CD14-positive monocyte (primary cell): ENCODE measurements around the gene NANOGP8. TPM values are rescaled to one million over a fixed set of nuclear protein-coding genes. Genes with fewer than 3 reads are reported as not detected.

Source experiments
- DNase-seq, 3 donors: peaks; one replicate each; pipeline ENCODE4 v3.0.0-alpha.2; 2011 to 2022
- H2AFZ ChIP-seq: 2 replicates; pipeline ENCODE4 v1.6.0; 2012; ENCODE audit warnings: mild to moderate bottlenecking, low read depth, low read length, inconsistent platforms; ENCODE audit not compliant: insufficient read depth, poor library complexity, severe bottlenecking
- H3K27ac ChIP-seq, 2 donors: 1 replicate in 1 of 2; 2 replicates in 1 of 2; pipeline ENCODE4 v1.5.1; 2012 to 2013; ENCODE audit warnings: low read length in 2 of 2, control low read depth in 1 of 2, inconsistent platforms in 1 of 2, low read depth in 1 of 2, mild to moderate bottlenecking in 1 of 2
- H3K27me3 ChIP-seq, 2 donors: one replicate each; pipeline versions ENCODE4 v1.6.0 to v1.6.1; 2011 to 2013; ENCODE audit warnings: low read length in 2 of 2; ENCODE audit not compliant: control insufficient read depth in 2 of 2, insufficient read depth in 2 of 2
- H3K36me3 ChIP-seq, 2 donors: replicated peaks in 1 of 2; 1 replicate in 1 of 2; 2 replicates in 1 of 2; pipeline versions ENCODE4 v1.5.1 to v1.6.1; 2012 to 2013; ENCODE audit warnings: low read length in 2 of 2, control low read depth in 1 of 2, inconsistent platforms in 1 of 2, mild to moderate bottlenecking in 1 of 2; ENCODE audit not compliant: insufficient read depth in 2 of 2, control insufficient read depth in 1 of 2
- H3K4me1 ChIP-seq, 2 donors: 1 replicate in 1 of 2; 2 replicates in 1 of 2; pipeline versions ENCODE4 v1.5.1 to v1.6.1; 2012 to 2013; ENCODE audit warnings: low read length in 2 of 2, control low read depth in 1 of 2, inconsistent platforms in 1 of 2, mild to moderate bottlenecking in 1 of 2, moderate library complexity in 1 of 2; ENCODE audit not compliant: insufficient read depth in 2 of 2, control insufficient read depth in 1 of 2
- H3K4me2 ChIP-seq: replicated peaks from 2 replicates; pipeline ENCODE3; 2012; ENCODE audit warnings: low read length, moderate library complexity, mild to moderate bottlenecking; ENCODE audit not compliant: poor library complexity, severe bottlenecking; ENCODE audit errors: extremely low read depth
- H3K4me3 ChIP-seq, 3 experiments: fragments of 200-600 bp in 1 of 3; sonication (generic) in 1 of 3; replicated peaks in 1 of 3; 1 replicate in 2 of 3; 2 replicates in 1 of 3; pipeline ENCODE4 v1.5.1; 2011 to 2013; ENCODE audit warnings: low read length in 3 of 3, mild to moderate bottlenecking in 3 of 3, control low read depth in 2 of 3, low read depth in 2 of 3, inconsistent platforms in 1 of 3, moderate library complexity in 1 of 3
- H3K79me2 ChIP-seq: 2 replicates; pipeline ENCODE4 v1.6.0; 2012; ENCODE audit warnings: mild to moderate bottlenecking, control low read depth, inconsistent platforms, low read length, moderate library complexity; ENCODE audit not compliant: insufficient read depth
- H3K9ac ChIP-seq: 2 replicates; pipeline ENCODE4 v1.6.0; 2017; ENCODE audit warnings: low read length, mild to moderate bottlenecking; ENCODE audit not compliant: insufficient read depth, poor library complexity, severe bottlenecking
- H3K9me3 ChIP-seq, 2 donors: replicated peaks in 1 of 2; 1 replicate in 1 of 2; 2 replicates in 1 of 2; pipeline versions ENCODE4 v1.5.1 to v1.6.1; 2012 to 2013; ENCODE audit warnings: low read length in 2 of 2, control low read depth in 1 of 2; ENCODE audit not compliant: control insufficient read depth in 1 of 2, insufficient read depth in 1 of 2
- H4K20me1 ChIP-seq: 2 replicates; pipeline ENCODE4 v1.6.0; 2012; ENCODE audit warnings: mild to moderate bottlenecking, low read length, control low read depth, moderate library complexity; ENCODE audit not compliant: insufficient read depth
- H3K27ac Mint-ChIP-seq, 7 donors: one replicate each; pipeline ENCODE4 v1.8.0; 2020; ENCODE audit warnings: mild to moderate bottlenecking in 7 of 7, mixed read lengths in 7 of 7, moderate library complexity in 6 of 7, inconsistent platforms in 2 of 7
- H3K27me3 Mint-ChIP-seq, 3 donors: one replicate each; pipeline ENCODE4 v1.8.0; 2021 to 2022; ENCODE audit warnings: low read depth in 3 of 3, mild to moderate bottlenecking in 3 of 3, mixed read lengths in 3 of 3, moderate library complexity in 3 of 3, inconsistent platforms in 1 of 3
- H3K36me3 Mint-ChIP-seq, 2 donors: one replicate each; pipeline ENCODE4 v1.8.0; 2020; ENCODE audit warnings: mixed read lengths in 2 of 2, inconsistent platforms in 1 of 2, mild to moderate bottlenecking in 1 of 2
- H3K4me1 Mint-ChIP-seq: one replicate; pipeline ENCODE4 v1.8.0; 2020; ENCODE audit warnings: mild to moderate bottlenecking, mixed read lengths
- H3K4me3 Mint-ChIP-seq, 2 donors: one replicate each; pipeline ENCODE4 v1.8.0; 2020; ENCODE audit warnings: mild to moderate bottlenecking in 2 of 2, mixed read lengths in 2 of 2, moderate library complexity in 1 of 2
- H3K9me3 Mint-ChIP-seq, 7 donors: one replicate each; pipeline ENCODE4 v1.8.0; 2020 to 2022; ENCODE audit warnings: mixed read lengths in 7 of 7, mild to moderate bottlenecking in 6 of 7, moderate library complexity in 6 of 7, inconsistent platforms in 2 of 7
- WGBS: methylation state at CpG from one replicate; pipeline ENCODE4 v1.1.5; 2013; ENCODE audit warnings: missing lambda C conversion rate; ENCODE audit not compliant: insufficient coverage; 5-methylcytosine and 5-hydroxymethylcytosine counted together
- intact Hi-C, 2 donors: fragments of 100-400 bp; cut with micrococcal nuclease; formaldehyde crosslinking; loops; one replicate each; pipeline versions ENCODE4 v1.15.0 to v1.15.1; 2023
- polyA plus RNA-seq, 3 donors: library from polyadenylated mRNA; depleted of rRNA in 1 of 3; unstranded in 2 of 3; stranded (reverse) in 1 of 3; fragments of 300-500 nt in 2 of 3; fragments of >200 nt in 1 of 3; fragmentation: Illumina TruSeq in 2 of 3; gene quantifications; 1 replicate in 2 of 3; 2 replicates in 1 of 3; pipeline ENCODE4 v1.2.3, GENCODE V29; 2012 to 2021
- TF ChIP-seq, protein P1 (sequence below): fragments of 200-600 bp; IDR thresholded peaks from one replicate; pipeline ENCODE4 v1.8.0; 2022; ENCODE audit warnings: antibody characterized with exemption, mild to moderate bottlenecking

Gene NANOGP8
- polyA plus RNA-seq, 3 donors: not detected

DNA sequence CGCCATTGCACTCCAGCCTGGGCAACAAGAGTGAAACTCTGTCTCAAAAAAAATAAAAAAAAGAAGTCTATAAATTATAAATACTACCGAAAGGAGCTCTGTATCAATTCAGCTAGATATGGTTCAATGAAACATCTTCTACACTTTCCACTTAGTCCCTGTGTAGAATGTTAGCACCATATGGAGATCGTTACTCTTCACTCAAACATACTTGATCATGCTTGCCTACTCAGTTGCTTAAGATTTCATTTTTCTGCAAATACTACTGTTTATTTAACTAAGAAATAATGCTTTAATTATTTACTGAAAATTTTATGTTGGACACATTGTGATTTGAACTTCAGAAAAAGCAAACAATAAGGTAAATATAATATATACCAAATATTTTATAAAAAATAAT lies 17.1 kb upstream of the NANOGP8 start:
- intact Hi-C loops: no loop called here
- TF ChIP-seq, protein P1, sequence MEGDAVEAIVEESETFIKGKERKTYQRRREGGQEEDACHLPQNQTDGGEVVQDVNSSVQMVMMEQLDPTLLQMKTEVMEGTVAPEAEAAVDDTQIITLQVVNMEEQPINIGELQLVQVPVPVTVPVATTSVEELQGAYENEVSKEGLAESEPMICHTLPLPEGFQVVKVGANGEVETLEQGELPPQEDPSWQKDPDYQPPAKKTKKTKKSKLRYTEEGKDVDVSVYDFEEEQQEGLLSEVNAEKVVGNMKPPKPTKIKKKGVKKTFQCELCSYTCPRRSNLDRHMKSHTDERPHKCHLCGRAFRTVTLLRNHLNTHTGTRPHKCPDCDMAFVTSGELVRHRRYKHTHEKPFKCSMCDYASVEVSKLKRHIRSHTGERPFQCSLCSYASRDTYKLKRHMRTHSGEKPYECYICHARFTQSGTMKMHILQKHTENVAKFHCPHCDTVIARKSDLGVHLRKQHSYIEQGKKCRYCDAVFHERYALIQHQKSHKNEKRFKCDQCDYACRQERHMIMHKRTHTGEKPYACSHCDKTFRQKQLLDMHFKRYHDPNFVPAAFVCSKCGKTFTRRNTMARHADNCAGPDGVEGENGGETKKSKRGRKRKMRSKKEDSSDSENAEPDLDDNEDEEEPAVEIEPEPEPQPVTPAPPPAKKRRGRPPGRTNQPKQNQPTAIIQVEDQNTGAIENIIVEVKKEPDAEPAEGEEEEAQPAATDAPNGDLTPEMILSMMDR: no peak
- Histone ChIP-seq H3K27ac (no peak overlapping the region), H4K20me1 (no peaks in the 10 kb centered on the region), H3K4me3 (no peak overlapping the region), H3K79me2 (no peaks in the 10 kb centered on the region), H2AFZ (no peak overlapping the region), H3K4me2 (no peak overlapping the region), H3K36me3 (no peaks in the 10 kb centered on the region), H3K27me3 (no peaks in the 10 kb centered on the region), H3K4me1 (no peaks in the 10 kb centered on the region), H3K9me3 (no peaks in the 10 kb centered on the region), H3K9ac (no peak overlapping the region)
- Mint-ChIP-seq H3K27me3 (peaks cover 0 to 2% (median 0%) of the 10 kb centered on the region in 3 donors), H3K9me3 (peaks cover 0 to 3% (median 0%) of the 10 kb centered on the region in 7 donors), H3K4me1 (no peaks in the 10 kb centered on the region), H3K27ac (no peak overlapping the region), H3K36me3 (no peaks in the 10 kb centered on the region), H3K4me3 (no peak overlapping the region)
- DNase-seq: no peak
- WGBS: no CpG with 5 or more reads among the region's 3 CpGs

DNA sequence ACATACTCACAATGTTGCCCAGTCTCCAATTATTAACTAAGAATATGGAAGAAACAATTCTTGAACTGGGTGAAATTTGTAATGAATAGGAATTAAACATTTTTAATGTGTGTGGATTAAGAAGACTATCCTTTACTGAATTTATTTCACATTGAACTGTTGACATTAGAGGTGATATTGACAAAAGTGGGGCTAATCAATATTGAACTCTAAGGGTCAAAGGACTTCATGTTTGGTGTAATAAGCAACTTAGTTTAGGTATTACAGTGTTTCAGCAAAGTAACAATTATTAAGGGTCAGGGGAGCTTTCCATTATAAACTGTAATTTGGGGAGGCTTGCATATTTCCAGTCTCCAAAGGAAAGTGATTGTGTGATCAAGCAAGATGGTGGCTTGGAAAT lies 16.2 kb upstream of the NANOGP8 start:
- no peaks in the 10 kb centered on the region for H3K9me3 ChIP-seq
- no peaks in the 10 kb centered on the region for H3K36me3 ChIP-seq
- H3K4me1 ChIP-seq: no peaks in the 10 kb centered on the region
- H3K4me1 Mint-ChIP-seq: peaks cover 2% of the 10 kb centered on the region
- no peak for DNase-seq
- H3K27ac Mint-ChIP-seq: no peak overlapping the region
- no peak overlapping the region for H3K4me3 ChIP-seq
- H3K27ac ChIP-seq: no peak overlapping the region
- H3K9me3 Mint-ChIP-seq: peaks cover 0 to 3% (median 0%) of the 10 kb centered on the region in 7 donors
- no peaks in the 10 kb centered on the region for H4K20me1 ChIP-seq
- no peak overlapping the region for H3K4me3 Mint-ChIP-seq
- TF ChIP-seq, protein P1: no peak
- intact Hi-C loops: no loop called here
- peaks cover 0 to 2% (median 1%) of the 10 kb centered on the region in 3 donors for H3K27me3 Mint-ChIP-seq
- no peak overlapping the region for H3K4me2 ChIP-seq
- no peaks in the 10 kb centered on the region for H3K36me3 Mint-ChIP-seq
- H2AFZ ChIP-seq: no peak overlapping the region
- no peak overlapping the region for H3K9ac ChIP-seq
- no peaks in the 10 kb centered on the region for H3K79me2 ChIP-seq
- H3K27me3 ChIP-seq: no peaks in the 10 kb centered on the region
